GM19395 (cell line): ENCODE measurements around the gene TSPAN33.

Source experiments
- ATAC-seq: cut with Tn5 transposase; IDR thresholded peaks from one replicate; pipeline ENCODE4 v1.9.1; 2021; ENCODE audit warnings: mild to moderate bottlenecking, moderate library complexity; ENCODE audit not compliant: unreplicated experiment

Gene TSPAN33

DNA sequence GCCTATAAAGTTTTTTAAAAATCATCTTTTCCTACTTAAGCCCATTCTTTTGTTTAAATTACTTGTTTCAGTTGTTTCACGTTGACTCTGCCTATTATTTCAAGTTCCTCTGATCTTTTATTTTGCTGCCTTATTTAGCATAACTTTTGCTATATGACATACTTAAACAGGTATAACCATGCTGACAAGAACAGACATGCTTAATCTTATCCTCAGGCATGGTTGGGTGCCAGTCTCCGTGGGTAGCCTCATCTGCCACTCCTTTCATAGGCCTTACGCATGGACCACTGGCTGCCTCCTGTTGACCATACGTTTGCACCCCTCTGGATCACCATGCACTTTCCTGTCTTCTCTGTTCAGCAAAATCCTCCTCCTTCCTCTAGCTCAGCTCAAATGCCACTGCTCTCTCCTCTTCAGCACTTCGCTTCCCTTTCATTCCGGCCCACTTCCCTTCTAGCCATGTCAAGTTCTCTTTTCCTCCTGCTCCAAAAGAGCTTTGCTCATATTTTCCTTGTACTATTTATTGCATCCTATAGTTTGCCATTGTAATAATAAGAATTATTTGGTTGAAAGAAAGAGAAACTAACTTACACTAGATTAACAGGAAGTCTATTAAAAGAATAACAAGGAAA lies 10.0 kb upstream of the TSPAN33 start:
- no peak for ATAC-seq

DNA sequence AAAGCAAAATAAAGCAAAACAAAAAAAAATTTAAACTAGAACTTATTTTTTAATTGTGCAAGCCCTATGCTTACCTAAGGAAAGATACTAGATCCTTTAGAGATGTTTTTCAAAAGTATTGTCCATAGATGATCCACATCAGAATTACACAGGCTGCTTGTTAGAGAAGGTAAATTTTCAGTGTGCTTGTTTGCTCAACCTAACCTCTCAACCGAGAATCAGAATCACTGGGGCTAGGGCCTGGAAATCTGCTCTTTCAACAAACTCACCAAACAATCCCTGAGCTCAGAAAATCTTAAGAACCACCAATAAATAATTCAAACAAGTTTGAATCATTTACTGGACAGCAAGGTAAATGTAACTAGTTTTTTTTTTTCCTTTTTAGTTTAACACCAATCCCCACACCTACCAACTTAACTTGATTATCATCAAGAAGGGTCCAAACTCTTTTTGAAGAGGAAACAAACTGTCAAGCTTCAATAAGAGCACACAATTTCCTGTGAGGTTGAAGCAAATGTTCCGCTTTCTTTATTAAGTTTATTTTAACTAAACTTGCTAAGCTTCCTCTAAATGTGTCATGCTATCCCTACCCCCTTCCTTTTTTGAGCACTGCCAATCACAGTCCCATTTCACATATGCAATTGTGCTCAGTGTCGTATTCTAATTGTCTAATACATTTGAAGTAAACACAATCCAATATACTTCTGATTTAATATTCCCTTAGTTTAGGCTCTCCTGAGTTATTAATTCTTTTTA lies 7.4 kb upstream of the TSPAN33 start:
- peak; percentile 80 for ATAC-seq

DNA sequence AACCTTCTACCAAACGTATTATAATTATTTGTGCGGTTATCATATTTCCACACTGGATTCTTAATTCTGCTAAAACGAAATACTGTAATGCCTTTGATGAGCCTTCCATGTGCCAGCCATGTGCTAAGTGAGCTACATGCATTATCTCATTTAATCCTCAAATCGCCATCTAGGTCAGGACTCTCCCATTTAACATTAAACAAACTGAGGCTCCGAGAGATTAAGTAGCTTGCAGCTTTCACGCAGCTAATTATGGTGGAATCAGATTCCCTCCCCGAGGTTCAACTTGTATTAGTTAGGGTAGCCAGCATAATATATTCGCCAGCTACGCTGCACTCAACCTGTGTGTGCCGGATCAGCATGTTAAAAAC lies 798 bp upstream of the TSPAN33 start:
- no peak for ATAC-seq

DNA sequence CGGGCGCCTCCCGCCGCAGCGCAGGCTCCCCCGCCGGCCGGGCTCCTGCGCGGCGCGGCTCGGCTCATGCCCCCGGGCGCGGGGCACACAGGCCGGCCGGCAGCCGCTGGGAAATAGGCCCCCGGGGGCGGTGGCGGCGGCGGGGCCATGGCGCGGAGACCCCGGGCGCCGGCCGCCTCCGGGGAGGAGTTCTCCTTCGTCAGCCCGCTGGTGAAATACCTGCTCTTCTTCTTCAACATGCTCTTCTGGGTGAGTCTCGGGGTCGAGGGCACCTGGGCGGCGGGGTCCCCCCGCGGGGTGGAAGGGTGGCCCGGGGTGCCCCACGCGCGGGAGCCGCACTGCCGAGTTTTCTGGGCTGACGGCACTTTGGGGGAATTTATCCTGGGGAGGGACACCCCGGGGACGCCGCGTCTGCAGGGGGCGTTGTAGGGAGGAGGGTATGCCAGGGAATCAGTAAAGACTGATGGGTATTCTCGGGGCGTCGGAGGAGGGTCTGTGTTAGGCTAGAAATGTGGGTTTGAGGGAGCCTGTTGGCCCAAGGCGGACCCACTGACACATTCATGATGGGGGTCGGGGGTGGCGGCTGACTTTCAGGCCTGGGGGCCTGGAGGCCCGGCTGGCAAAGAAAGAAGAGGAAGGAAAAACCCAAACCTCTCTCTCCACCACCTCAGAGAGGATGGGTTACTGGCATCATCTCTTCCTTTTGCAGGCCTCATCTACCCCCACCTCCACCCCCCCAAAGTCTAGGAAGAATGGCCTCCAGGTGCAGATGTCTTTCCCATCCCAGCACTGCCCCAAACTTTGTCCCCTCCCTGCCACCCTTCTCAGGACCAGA lies 544 bp downstream of the TSPAN33 start:
- ATAC-seq = peak; percentile 21

DNA sequence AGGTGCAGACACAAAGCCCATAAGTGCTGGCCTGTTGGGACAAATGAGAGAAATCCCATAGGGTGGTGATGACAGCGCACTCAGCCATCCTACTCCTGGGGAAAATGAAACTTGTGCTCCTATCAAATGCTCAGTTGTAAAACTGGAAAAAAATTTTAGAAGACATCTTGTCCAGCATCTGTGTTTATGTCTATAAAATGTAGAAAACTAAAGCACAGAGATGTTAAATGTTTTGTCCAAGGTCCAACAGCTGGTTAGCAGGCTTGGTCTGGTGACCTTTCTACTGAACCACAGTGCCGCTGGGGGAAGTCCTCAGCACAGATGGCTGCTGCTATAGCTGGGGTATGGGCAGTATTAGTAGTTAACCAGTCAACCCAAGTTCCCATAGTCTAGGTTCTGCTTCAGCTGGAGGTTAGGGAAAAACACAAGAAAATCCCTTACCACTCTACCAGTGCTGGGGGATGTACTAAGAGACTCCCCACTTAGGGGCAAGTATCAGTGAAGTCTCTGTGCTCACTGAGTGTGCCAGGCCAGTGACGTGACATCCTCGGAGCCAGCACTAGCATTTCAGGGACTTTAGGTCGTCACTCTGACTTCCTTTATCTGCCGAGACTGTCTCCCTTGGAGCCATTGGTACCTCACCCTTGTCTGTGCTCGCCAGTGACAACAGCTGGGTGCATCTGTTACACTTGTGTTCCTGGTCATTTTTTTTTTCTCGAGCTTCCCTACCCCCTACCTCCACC lies 1.9 kb downstream of the TSPAN33 start:
- peak; percentile 72 for ATAC-seq

DNA sequence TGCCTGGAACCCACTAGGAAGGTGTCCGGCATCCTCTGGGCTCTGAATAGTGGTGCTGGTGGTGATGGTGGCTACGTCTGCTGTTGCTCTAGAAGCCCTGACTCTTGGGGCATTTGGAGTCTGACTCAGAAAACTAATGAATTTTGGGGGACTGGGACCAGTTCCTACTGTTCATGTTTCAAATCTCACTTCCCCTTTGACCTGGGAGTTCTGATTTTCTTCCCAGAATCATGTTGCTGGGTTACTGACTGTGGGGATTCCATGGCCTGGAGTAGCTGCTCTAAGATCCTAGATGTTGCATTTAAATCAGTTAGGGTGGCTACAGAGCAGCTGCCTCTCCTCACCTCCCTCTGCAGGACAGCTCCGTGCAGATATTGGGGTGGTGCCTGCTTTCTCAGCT lies 3.2 kb downstream of the TSPAN33 start:
- no peak for ATAC-seq

DNA sequence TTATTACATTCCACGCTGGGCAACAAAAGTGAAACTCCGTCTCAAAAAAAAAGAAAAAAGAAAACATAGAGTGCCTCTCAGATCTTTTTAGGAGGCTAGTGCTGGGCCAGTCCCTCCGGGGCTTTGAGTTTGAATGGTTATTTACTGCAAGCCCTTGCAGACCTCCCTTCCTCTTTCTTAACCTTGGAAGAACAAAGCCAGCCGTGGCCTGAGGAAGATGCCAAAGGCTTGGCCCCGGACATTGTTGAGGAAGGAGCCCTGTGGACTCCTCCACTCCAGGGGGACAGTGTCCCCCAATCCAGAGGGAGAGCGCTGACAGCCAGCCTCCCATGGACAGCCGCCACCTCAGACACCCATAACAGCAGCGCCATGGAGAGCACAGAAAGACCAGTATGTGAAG lies 5.0 kb downstream of the TSPAN33 start:
- no peak for ATAC-seq

DNA sequence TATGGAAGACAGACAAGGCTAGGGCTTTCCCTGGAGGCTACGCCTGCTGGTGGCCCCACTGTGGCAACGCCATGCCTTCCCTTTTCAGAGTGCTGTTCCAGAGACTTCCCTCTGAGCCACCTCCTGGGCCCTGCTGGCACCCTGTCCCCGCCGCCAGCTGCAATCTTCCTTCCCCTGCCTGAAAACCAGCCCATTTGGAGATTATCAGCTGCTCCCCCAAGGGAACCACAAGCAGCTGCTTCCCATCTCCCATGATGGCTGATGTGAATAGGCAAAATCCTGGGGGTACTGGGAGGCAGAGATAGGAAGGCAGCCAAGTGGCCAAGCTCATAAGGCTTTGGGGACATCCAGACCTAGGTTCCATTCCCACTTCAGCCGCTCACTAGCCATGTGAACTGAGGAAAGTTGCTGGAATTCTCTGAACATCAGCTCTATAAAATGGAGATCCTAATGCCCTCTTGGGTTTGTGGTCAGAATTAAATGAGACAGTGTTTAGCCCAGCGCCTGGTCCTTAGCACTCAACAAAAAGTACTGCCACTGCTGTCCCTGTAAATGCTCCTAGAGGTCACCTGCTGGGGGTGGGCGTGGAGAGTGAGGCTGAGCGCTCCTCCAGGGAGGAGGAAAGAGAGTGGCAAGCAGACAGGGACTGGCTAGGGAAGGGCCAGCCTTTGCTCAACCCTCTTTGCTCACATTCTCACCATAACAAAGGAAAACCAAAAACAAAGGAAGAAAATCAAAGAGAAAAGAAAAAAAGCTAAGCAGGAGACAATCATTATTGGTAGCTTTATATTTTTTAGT lies 5.9 kb downstream of the TSPAN33 start:
- ATAC-seq = no peak

DNA sequence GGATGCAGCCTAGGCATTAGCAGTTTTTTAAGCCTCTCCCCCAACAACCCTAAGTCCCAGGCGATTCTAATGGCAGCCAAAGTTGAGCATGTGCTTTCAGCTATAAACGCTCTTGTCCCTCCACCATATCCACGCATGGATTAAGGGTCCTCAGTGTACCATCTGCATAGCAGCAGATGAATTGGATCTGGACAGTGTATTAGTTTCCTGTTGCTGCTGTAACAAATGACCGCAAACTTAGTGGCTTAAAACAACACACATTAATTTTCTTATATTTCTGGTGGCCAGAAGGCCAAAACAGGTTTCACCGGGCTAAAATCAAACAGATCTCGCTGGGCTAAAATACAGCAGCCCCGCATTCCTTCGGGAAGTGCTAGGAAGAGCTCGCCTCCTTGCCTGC lies 13.1 kb downstream of the TSPAN33 start:
- no peak for ATAC-seq

DNA sequence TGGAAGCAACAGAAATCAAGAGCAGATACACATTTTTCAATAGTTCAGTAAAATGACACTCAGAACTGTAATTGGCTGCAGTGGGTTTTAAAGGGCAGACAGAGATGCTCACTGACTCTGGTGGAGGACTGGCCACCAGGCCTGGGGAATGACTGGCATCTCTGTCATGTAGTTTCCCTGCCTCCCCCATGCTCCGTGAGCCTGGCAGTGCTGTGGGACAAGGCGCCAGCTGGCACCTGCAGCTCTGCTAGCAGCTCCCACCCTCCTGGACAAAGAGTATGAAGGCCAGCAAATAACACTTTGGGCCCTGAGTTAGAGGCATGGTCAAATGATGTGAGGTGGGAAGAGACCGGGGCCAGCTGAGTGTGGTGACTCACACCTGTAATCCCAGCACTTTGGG lies 15.0 kb downstream of the TSPAN33 start:
- no peak for ATAC-seq

DNA sequence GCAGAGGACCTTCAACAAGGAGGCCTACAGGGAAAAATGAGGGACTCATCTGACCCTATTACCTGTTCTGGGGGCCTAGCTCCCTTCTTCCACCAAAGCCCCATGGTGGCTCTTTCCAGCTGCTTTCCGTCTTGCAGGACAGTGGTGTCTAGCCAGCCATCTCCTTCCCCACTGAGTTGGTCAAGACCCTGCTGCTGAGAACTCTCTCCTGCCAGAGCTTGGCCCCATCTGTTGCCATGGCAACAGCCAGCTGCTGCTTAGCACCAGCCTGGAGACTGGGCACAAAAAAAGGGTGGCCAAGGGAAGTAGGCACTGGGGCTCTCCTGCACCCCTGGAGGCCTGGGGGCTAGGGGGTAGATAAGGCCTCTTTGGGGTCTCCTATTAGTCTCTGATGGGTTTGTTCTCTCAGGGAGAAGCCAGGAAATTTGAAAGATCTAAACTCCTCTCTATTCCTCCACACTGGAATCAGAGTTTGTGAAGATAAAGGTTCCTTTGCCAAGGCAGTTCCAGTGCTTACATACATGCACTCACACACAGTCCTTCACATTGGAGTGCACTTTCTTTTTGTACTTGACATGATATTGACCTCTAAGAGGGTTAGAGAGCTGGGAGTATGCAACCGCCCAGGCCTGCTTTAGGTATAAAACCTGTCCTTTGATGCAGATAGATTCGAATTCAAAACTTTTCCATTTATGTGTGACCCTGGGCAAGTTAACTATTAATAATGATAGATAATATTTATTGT lies 15.8 kb downstream of the TSPAN33 start:
- ATAC-seq = no peak

DNA sequence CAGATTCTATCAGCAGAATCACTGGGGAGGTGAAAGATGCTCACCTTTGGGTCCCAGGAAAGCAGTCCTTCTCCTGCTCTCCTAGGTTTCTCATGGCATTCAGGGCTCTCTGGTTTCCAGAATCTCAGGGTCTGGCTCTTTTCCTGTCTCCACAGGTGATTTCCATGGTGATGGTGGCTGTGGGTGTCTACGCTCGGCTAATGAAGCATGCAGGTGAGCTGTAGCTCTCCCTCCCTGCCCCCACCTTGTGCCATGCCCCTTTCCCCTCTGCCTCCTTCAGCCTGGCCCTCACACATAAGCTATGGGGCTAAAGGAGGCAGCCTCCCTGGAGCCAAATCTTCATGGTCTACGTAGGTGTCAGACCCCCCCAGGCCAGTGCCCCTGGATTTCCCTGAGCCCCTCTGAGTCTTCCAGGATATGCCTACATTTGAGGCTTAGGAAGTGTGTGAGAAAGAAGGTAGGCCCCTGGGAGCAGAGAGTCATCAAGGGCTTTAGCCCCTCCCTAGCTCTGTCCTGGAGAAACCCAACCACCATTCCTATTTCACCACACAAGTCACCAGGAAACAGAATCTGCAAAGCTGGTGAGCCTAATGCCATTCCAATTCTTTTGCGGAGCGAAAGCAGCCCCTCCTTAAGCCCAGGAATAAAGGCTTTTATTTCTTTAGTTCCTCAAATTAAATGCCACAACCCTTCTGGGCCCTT lies 17.2 kb downstream of the TSPAN33 start:
- ATAC-seq = no peak

DNA sequence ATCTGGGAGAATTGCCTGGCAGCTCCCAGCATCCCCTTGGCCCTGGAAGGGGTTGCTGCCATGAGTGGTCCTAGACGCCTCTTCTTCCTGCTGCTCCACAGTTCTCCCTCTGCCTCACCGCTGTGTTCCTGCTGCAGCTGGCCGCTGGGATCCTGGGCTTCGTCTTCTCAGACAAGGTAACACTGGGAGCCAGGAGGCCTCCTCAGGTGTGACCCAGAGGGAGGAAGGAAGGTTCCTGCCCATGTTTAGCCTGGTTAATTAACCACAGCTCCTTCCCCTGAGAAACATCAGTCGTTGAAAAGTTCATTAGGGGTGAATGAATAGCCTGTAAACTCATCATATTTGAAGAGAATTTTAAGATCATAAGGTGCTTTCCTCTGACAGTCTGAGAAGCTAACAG lies 18.2 kb downstream of the TSPAN33 start:
- ATAC-seq = no peak

DNA sequence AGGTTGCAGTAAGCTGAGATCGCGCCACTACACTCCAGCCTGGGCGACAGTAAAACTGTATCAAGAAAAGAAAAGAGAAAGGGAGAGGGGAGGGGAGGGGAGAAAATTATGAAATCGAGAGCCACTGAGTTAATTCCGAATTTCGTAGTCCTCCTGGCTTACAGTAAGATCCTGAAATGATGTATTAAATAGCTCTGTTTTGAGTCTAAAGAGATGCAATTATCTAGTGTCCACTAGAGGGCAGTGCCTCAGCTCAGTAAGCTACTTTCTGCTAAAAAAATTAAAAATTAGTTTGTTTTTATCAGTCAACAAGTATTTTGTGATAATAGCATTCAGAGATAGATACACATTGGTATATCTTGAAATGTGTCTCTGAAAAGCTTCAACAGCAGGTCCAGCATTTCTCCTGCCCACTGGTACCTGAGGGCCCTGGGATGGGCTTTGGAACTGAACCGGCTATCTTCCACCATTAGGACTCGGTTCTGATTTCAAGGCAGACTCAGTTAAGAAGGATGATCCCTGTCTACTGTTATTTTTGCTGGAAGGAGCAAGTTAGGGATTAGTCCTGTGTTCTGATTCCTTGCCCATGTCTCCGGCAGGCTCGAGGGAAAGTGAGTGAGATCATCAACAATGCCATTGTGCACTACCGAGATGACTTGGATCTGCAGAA lies 19.5 kb downstream of the TSPAN33 start:
- no peak for ATAC-seq

DNA sequence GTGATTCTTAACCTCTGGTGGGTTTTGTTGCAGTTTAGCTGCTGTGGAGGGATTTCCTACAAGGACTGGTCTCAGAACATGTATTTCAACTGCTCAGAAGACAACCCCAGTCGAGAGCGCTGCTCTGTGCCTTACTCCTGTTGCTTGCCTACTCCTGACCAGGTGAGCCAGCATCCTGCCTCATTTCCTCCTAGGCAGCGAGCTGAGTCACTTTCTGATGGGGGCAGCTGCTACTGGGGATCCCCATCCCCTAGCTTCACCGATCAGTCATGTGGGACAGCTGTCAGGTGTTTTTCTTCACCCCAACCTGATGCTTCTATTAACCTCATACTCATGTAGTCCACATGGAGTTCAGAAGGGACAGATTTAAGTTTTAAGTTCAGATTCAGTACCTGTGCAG lies 22.2 kb downstream of the TSPAN33 start:
- no peak for ATAC-seq

DNA sequence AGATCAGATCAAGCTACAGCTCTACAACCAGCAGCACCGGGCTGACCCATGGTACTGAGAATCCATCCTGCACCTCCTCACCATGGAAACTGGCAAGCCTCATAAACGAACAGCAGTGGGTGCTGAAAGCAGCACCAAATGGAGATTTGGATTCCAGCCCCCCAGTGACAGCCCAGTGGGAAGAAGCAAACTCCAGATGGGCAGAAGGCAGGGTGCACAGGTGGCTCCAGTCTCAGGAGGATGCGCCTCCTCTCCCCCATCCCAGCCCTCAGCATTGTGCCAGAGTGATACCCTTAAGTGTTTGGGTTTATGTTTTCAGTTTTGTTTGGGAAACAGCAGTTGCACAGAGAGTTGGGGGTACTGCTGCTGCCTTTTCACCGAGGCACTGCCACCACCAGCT lies 23.3 kb downstream of the TSPAN33 start:
- ATAC-seq = no peak

DNA sequence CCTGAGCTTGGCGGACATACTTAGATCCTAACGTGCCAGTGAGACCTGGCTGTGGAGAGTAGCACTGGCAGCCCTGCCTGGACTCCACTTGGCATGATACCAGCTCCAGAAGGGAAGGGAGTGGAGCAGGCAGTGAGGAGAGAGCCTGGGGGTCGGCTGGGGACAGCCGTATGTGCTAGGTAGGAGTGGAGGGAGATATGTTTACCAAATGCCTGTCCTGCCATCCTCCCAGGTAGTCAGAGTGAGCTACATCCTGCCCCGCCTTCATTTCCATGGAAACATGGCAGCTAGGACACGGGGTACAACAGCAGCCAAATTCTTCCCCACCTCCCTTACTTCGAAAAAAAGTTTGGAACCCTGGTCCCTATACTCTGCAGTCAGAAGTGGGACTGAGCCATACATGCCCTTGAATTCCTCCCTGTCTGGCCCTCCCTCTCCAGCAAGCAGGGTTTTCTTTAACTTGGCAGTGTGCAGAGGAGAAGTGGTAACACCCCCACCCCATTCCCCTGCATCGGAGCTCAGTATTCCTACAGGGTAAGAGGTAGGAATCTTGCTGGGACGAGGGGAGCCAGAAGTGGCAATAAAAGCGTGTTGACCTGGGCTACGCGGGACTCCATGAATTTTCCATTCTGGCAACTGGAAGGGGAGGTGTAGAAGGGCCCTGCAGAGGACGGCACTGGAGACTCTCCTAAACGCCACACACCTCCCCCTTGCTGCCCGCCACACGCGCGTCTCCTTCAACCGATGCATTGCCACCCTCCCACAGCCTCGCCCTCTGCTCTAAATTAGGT lies 23.9 kb downstream of the TSPAN33 start:
- ATAC-seq = no peak

DNA sequence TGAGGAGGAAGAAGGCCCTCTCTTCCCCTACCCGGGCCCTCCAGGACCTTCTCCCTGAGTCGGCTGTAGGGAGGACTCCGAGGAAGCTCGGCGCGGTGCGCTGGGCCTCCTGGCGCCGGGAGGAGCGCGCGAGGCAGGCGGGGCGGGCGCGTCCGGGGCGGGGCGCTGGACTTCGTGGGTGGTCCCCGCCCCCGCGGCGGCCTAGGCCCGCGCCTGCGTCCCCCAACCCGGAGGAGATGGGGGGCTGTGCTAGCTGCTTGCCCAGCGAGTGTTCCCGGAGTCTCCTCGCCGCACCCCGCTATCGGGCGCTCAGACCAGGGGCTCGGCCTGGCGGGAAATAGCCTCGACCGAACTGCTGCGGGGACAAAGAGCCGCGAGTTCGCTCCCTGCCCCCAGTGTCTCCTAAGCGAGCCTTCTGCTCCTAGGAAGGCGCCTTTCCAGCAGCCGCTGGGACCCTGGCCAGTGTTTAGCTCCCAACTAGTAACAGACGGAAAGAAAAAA lies 24.7 kb downstream of the TSPAN33 start:
- ATAC-seq = peak; percentile 37
